ENCODE data around the gene SRGAP3. TPM values are rescaled to one million over a fixed set of nuclear protein-coding genes. Genes with fewer than 3 reads are reported as not detected.

The SRGAP3 gene
- total RNA-seq, 1 donor: 2.5 TPM

DNA sequence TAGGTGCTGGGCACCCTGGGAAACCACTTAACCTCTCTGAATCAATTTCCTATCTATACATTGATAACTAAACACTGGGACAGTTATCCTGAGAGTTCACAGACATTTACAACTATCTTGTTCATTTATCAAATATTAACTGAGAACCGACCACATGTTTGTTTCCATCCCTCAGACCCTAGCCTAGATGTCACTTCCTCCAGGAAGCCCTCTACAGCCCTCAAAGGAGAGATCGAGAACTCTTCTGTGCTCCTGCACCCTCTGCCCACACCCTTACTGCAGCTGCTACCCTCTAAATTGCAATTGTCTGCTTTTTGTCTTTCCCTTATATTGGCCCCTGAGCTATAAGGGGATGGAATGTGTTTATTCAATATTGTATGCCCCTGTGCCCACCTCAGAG lies 46.1 kb downstream of the SRGAP3 start:
- no peak for DNase-seq (ENCODE audit: insufficient read length, low spot score, missing footprints)
- Histone ChIP-seq H4K20me1 (ENCODE audit: insufficient read depth, low read length) (peaks cover 3% of the 10 kb centered on the region), H3K4me1 (ENCODE audit: insufficient read depth, low read length) (no peaks in the 10 kb centered on the region), H3K4me2 (ENCODE audit: insufficient read depth, low read length) (no peak overlapping the region), H3K36me3 (ENCODE audit: insufficient read depth, low read length) (no peaks in the 10 kb centered on the region), H2AFZ (ENCODE audit: low read length) (no peak overlapping the region), H3K4me3 (ENCODE audit: insufficient read depth, low read length) (no peak overlapping the region), H3K27me3 (ENCODE audit: insufficient read depth, low read length) (peaks cover 9% of the 10 kb centered on the region), H3K9me3 (ENCODE audit: low read depth, low read length) (no peaks in the 10 kb centered on the region), H3K27ac (ENCODE audit: low read depth, low read length) (no peak overlapping the region), H3K79me2 (ENCODE audit: insufficient read depth, low read length) (no peaks in the 10 kb centered on the region)
- no peak for TF ChIP-seq CTCF (IDR thresholded peaks at IDR 0.05; ENCODE audit: extremely low read depth, low read depth, low read length)

GRCh38 chr3:9202546-9202945 lies 46.9 kb downstream of the SRGAP3 start:
- peaks cover 3% of the 10 kb centered on the region for H4K20me1 ChIP-seq (ENCODE audit: insufficient read depth, low read length)
- H3K27ac ChIP-seq (ENCODE audit: low read depth, low read length): no peak overlapping the region
- H3K9me3 ChIP-seq (ENCODE audit: low read depth, low read length): no peaks in the 10 kb centered on the region
- no peaks in the 10 kb centered on the region for H3K36me3 ChIP-seq (ENCODE audit: insufficient read depth, low read length)
- H3K79me2 ChIP-seq (ENCODE audit: insufficient read depth, low read length): no peaks in the 10 kb centered on the region
- DNase-seq (ENCODE audit: insufficient read length, low spot score, missing footprints): no peak
- TF ChIP-seq CTCF (IDR thresholded peaks at IDR 0.05; ENCODE audit: extremely low read depth, low read depth, low read length): no peak
- H2AFZ ChIP-seq (ENCODE audit: low read length): no peak overlapping the region
- H3K4me3 ChIP-seq (ENCODE audit: insufficient read depth, low read length): no peak overlapping the region
- H3K4me2 ChIP-seq (ENCODE audit: insufficient read depth, low read length): no peak overlapping the region
- peaks cover 13% of the 10 kb centered on the region for H3K27me3 ChIP-seq (ENCODE audit: insufficient read depth, low read length)
- no peaks in the 10 kb centered on the region for H3K4me1 ChIP-seq (ENCODE audit: insufficient read depth, low read length)

- Histone ChIP-seq H3K4me2 (ENCODE audit: insufficient read depth, low read length) (no peak overlapping the region), H4K20me1 (ENCODE audit: insufficient read depth, low read length) (peaks cover 3% of the 10 kb centered on the region), H3K4me3 (ENCODE audit: insufficient read depth, low read length) (no peak overlapping the region), H2AFZ (ENCODE audit: low read length) (no peak overlapping the region), H3K9me3 (ENCODE audit: low read depth, low read length) (no peaks in the 10 kb centered on the region), H3K79me2 (ENCODE audit: insufficient read depth, low read length) (no peaks in the 10 kb centered on the region), H3K27me3 (ENCODE audit: insufficient read depth, low read length) (peaks cover 19% of the 10 kb centered on the region), H3K4me1 (ENCODE audit: insufficient read depth, low read length) (no peaks in the 10 kb centered on the region), H3K36me3 (ENCODE audit: insufficient read depth, low read length) (no peaks in the 10 kb centered on the region), H3K27ac (ENCODE audit: low read depth, low read length) (no peak overlapping the region)
- DNase-seq (ENCODE audit: insufficient read length, low spot score, missing footprints): no peak
- TF ChIP-seq CTCF (IDR thresholded peaks at IDR 0.05; ENCODE audit: extremely low read depth, low read depth, low read length): no peak
Observed at GRCh38 chr3:9201955-9202354, 47.5 kb downstream of the SRGAP3 start.

GRCh38 chr3:9201266-9201665 lies 48.2 kb downstream of the SRGAP3 start:
- Histone ChIP-seq H3K27me3 (ENCODE audit: insufficient read depth, low read length) (peaks cover 22% of the 10 kb centered on the region), H3K27ac (ENCODE audit: low read depth, low read length) (no peak overlapping the region), H3K9me3 (ENCODE audit: low read depth, low read length) (no peaks in the 10 kb centered on the region), H3K36me3 (ENCODE audit: insufficient read depth, low read length) (no peaks in the 10 kb centered on the region), H2AFZ (ENCODE audit: low read length) (no peak overlapping the region), H3K79me2 (ENCODE audit: insufficient read depth, low read length) (no peaks in the 10 kb centered on the region), H3K4me2 (ENCODE audit: insufficient read depth, low read length) (no peak overlapping the region), H4K20me1 (ENCODE audit: insufficient read depth, low read length) (peaks cover 3% of the 10 kb centered on the region), H3K4me1 (ENCODE audit: insufficient read depth, low read length) (no peaks in the 10 kb centered on the region), H3K4me3 (ENCODE audit: insufficient read depth, low read length) (no peak overlapping the region)
- DNase-seq (ENCODE audit: insufficient read length, low spot score, missing footprints): no peak
- no peak for TF ChIP-seq CTCF (IDR thresholded peaks at IDR 0.05; ENCODE audit: extremely low read depth, low read depth, low read length)
